ENCODE measurements around the gene GABRR1.
A peak's percentile ranks its signal among the peaks of the same experiment; 100 is the strongest.
"Not testable (repeated sequence)": the region's sequence is repeated elsewhere in the genome, so short reads cannot be mapped to it uniquely, and the experiment has no call there.

The GABRR1 gene

DNA sequence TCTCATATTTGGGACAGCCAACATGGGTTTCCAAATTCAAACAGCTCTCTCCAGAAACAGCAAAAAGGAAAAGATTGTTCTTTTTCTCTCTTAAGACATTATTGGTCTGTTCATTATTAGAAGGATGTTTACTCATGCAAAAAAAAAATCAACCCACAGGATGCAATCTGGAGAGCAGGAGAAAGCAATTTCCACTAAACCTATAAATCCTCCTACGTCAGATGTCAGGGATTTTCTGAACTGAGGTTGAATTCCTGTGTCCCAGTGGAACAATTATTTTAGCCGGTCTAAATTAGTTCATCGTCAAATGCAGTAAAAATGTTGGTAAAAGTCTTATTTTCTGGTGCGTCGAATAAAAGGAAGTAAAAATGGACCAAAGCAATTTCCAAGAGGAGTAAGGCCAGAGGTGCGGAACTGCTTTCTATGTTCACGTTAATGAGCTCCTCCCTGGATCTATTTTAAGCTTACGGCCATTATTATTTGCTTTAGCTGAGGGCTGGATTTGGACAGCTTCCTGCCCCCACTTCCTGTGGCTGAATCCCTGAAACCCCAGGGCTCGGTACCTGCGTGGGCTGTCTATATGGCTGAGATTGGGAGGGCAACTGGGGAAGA is at the start of gene GABRR1:
TSS of gene GABRR1 (minus strand) at position 60 of the 612 bp plus-strand sequence. CDS start at position 24, 36 bp downstream.
- DNase-seq (ENCODE audit: low read depth, low spot score): no peak

DNA sequence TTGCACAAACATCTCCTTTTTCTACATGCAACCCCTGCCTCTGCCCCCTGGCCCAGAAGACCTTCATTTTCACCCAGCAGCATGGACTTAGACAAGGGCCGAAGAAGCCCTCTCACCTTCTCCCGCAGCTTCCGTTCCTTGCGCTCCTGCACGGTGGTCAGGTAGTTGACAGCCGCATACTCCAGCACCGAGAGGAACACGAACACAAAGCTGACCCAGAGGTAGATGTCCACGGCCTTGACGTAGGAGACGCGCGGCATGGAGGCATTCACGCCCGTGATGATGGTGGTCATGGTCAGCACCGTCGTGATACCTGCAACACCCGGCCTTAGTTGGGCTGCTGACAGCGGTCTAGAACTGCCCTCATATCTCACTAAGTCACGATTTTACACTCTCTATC is 47.1 kb upstream of the GABRR1 start:
- no peak for DNase-seq (ENCODE audit: low read depth, low spot score)

DNA sequence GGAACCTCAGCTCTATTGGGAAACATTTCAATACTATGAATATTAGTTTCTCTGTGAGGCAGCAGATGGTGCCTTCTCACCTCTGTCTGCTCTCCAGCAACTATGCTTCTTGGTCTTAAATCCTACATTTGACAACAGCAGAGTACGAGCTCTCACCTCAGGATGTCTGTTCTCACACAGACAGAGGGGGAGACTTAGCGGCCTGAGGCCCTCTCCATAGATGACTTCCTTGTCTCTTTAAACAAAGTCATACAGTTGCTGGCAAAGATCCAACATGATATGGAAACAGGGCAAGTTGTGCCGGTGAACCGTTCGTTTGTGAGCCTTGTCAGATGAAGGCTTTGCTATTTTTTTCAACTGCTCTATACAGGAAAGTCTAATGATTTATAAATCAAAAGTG is 43.7 kb upstream of the GABRR1 start:
- no peak for DNase-seq (ENCODE audit: low read depth, low spot score)

DNA sequence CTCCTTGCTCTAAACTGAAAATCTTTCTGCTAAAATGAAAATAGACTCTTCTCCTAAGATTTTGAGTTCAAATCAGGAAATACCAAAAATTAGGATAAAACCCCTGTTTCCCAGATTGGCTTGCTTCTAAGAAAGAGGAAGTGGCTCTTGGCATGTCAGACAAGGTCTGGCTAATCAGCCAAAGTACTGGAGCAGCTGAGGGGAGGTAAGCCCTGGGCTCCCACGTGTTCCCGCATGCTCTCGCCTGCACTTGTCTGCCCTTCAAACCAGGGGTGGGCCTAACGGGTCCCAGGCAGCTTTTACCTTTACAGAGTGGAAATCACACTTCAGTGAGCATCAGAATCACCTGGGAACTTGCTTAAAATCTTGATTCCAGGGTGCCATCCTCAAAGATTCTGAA is 43.2 kb upstream of the GABRR1 start:
- DNase-seq (ENCODE audit: low read depth, low spot score): no peak

DNA sequence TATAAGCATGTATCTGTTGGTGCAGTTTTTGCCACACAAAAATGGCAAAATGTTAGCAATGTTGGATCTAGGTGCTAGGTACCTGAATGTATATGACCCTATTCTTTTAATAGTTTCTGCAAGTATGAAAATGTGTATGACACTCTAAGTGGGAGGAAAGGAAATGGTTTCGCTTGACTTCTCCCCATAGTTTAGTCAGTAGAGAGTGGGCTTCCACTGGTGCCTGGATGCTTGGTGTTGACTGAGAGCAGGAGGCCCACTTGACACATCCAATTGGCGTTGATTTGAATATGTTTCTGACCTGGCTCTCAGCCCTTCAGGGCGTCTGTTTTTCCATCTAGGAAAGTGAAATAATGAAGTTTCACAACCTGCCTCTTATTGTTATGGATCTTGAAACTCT is 41.8 kb upstream of the GABRR1 start:
- DNase-seq (ENCODE audit: low read depth, low spot score): no peak

DNA sequence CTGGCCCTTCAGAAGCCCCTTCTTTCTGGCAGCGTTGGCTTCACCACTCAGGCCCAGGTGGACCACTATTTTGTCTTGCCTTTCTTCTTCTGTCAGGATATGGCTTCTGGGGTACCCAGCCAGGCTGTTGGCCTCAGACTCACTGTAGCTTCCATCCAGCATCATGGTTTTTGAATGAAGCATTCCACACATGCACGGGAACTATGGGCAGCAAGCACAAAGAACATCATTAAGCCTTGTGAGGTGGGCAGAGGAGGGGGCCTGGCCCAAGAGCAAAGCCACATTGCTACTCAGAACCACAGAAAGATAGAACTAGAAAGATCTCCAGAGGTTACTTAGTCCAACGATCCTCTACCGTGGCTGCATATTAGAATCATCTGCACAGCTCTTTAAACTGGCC is 40.6 kb upstream of the GABRR1 start:
- no peak for DNase-seq (ENCODE audit: low read depth, low spot score)

DNA sequence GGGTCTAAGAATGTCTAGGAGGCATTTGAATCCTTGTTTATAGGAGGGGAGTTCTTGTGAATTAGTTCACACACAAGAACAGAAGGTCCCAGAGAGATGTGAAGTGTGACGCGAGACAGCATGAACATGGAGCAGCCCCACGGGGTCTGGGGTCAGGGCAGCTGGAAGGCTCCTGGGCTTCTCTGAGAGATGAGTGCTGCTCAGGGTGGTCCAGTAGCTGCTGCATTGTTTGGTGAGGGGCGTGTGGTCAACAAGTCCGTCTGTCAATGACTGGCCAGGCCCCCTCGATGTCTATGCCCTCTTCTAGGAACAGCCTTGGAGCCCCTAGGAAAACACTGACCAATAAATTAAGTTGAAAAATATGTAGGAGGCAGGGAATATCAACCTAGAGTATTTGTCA is 40.2 kb upstream of the GABRR1 start:
- no peak for DNase-seq (ENCODE audit: low read depth, low spot score)

DNA sequence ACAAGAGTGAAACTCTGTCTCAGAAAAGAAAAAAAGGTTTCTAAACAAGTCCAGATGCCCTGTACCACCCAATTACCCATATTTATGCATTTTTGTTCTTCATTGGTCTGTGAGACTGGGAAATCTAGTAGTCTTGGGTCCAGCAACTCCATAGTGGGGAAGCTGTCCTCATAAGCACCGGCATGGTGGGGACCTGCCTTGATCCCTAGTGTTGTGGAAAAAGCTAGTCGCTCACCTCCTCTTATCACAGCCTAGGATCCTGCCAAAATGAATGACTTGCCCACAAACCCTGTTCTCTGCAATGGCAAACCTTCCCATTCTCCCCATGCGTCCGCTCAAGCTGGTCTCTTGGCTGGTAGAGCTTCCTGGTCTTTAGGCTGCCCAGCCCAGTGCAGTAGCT is 38.3 kb upstream of the GABRR1 start:
- DNase-seq (ENCODE audit: low read depth, low spot score): no peak

DNA sequence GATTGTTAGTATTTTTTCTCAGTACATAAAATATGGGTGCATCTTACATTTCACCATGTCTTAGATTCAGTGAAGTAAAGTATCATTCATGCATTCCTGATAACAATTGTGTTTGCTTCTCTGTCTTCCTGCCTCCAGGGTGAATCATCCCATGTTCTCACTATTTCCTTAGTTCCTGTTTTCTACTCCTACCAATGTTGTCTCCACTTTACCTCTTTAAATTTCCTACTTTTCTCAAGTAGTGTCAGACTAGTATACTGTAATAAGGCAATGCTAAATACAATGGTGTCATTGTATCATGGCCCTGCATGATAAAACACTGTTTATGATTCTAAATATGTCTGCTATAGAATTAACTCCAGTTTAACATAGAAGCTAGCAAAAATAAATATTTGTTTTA is 37.4 kb upstream of the GABRR1 start:
- DNase-seq (ENCODE audit: low read depth, low spot score): no peak

DNA sequence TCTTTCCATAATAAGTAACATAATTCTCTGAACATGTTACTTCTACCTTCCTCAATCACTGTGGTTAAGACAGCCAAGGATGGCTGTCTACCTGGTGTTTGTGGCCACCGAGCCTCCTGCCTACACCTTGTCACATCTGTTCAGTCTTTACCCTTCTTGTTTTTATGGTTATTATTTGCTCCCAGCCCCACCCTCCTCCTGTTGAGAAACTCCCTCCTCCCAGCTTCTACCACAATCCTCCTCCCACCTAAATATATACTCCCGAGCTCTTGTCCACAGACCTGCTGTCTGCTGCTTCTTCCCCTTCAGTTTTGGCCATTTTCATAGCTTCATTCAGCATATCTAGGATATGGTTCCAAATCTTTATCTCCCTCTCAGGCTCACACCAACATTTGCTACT is 35.7 kb upstream of the GABRR1 start:
- no peak for DNase-seq (ENCODE audit: low read depth, low spot score)

DNA sequence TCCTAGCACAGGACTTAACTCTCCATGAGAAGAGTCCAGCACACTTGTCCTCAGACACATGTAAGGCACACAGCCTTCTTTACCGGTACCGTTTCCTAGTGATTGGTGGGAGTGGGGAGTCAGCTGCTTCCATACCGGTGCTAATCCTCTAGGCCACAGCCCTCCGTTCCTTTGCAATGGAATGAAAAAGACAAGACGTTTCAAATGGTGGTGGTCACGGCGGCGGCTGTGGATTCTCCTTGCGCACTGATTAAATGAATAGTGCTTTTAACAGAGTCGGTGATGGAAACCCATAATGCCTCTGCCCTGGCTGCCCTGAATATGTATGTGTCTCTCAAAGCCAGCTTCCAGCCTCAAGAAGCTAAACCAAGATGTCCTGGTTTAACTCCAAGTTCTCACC is 34.8 kb upstream of the GABRR1 start:
- DNase-seq (ENCODE audit: low read depth, low spot score): no peak

DNA sequence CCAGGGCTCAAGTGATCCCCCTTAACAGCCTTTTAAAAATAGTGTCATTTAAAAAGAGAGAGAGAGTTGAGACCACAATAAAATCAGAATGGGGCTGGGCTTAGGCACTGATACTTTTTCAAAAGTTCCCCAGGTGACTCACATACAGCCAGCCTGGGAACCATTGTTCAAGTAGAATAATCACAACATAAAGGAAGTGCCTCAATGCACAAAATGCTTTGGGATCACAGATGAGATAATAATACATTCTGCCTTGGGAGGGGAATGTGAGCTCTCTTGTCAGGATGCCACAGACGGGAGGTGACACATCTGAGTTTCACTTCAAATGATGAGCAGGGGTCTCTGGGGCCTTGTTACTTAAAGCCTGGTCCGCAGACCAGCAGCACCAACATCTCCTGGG is 34.0 kb upstream of the GABRR1 start:
- no peak for DNase-seq (ENCODE audit: low read depth, low spot score)

DNA sequence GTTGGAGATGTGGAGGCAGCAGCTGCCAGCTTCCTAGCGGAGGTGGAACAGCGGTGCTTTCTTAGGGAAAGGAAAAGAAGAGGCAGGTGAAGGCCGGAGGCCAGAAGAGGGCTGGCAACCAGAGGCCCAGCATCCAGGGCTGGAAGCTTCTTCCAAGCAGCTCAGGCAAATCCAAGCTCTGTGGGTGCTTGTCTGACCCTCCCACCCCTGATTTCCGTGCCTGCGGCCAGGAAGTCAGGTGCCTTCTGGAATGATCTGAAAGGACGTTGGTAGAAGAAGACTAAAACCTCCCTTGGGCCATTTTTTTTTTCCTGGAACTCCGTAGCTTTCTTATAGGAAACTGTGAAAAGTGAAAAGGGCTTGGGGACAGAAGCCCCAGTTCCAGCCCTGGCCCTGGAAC is 33.1 kb upstream of the GABRR1 start:
- DNase-seq (ENCODE audit: low read depth, low spot score): no peak

DNA sequence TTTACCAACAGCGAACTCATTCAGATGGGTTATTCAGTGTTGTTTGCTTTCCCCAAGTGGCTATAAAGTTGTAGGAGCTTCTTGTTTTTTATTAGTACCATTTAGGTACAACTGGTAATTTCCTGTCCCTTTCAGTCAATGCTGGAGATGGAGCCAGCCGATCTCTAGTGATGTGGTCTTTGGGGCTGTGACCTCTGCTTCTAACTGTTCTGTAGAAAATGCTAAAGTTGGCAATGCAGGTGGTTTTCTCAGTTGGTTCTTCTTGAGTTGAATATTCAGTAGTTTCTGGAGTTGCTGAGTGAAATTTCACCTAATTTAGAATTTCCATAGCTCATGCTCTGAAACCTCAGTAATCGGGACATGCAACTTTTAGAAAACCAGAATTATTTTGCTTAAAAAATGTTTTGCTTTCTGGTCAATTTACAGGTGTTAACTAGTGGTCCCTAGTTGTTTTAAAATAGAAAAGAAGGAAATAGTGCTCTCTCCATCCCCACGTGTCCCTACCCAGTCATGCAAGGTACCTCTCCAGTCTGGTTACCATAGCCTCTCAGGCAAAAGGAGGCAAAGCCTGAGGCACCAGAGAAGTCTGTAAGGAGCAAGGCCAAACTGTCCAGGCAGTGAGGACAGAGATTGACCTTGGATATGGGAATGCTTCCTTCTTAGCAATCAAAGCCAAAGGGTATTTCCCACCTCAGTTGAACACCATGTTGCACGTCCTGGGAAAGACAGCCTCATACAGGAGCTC is 27.3 kb upstream of the GABRR1 start:
- no peak for DNase-seq (ENCODE audit: low read depth, low spot score)

DNA sequence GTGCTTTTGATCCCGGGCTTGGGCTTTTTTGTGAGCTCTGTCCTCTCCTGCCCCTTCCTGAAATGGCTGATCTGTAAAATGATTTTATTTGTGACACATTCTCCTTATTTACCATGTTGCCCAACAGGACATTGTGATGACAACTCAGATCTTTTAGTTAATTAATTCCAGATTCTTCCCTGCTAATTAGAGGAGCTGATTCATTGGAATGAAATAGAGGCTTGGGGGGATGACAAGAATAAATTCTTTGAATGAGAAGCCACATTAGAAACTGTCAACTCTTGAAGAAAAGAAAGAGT is 26.1 kb upstream of the GABRR1 start:
- no peak for DNase-seq (ENCODE audit: low read depth, low spot score)

DNA sequence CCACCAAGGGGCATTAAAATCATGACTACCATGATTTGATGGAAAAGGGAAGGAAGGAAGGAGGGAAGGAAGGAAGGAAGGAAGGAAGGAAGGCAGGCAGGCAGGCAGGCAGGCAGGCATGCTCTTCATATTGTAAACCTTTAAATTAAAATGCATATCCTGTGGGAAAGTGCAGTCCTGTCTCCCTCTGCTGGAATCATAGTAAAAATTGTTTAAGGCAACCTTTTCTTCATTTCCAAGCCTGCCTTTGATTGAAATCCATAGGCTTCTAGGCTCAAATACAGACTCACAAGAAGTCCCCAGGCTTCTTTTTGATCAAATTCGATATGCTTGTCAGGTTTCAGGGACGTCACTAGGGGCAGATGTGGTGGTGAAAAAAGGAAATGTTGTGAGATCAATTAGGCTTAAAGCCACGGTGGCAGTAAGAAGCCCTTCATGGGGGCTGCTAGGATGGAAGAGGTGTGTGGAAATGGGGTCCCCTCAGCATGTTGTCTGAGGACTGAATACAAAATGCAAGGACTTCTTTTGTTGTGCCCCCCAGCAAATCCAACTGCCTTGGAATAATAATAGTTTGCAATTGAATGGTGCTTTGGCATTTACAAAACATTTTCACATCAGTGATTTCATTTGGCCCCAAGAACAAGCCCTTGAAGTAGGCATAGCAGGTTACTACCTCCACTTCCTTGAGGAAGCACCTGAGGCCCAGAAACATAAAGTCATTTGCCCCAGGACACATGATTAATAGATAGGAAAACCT is 25.6 kb upstream of the GABRR1 start:
- peak; percentile 33 for DNase-seq (ENCODE audit: low read depth, low spot score)

DNA sequence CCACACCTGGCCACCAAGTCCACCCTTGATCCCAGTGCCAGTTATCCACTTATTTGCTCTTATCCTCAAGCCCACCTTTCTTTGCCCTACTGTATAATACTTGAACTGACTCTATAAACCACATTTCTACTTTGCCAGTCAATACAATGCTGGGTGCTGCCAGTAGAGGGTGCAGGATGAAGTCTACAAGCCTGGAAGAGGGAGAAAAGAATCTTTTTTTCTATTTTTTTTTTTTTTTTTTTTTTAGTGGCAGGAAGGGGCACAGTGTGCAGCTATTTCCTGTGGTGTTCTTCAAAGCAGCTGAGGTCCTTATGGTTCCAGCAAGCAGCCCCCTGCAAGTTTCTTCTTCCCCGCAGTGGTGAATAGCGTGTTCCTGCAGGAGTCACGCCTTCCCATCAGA is 22.2 kb upstream of the GABRR1 start:
- DNase-seq (ENCODE audit: low read depth, low spot score): no peak

DNA sequence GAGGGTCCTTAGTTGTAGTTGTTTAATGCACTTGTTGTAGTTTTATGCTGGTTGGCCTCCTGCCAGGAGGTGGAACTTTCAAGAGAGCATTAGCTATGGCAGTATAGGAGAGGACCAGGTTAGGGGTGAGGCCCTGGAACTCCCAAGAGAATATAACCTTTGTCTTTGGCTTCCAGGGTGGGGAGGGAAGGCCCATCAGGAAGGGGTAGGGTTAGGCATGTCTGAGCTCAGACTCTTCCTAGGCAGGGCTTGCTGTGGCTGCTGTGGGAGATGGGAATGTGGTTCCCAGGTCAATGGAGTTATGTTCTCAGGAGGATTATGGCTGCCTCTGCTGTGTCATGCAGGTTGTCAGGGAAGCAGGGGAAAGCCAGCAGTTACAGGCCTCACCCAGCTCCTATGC is 20.0 kb upstream of the GABRR1 start:
- no peak for DNase-seq (ENCODE audit: low read depth, low spot score)

DNA sequence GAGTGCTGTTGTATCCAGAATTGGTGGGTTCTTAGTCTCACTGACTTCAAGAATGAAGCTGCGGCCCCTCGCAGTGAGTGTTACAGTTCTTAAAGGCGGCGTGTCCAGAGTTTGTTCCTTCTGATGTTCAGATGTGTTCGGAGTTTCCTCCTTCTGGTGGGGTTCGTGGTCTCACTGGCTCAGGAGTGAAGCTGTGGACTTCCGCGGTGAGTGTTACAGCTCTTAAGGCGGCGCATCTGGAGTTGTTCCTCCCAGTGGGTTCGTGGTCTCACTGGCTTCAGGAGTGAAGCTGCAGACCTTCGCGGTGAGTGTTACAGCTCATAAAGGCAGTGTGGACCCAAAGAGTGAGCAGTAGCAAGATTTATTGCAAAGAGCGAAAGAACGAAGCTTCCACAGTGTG is 16.4 kb upstream of the GABRR1 start:
- not testable (repeated sequence) for DNase-seq (ENCODE audit: low read depth, low spot score)

DNA sequence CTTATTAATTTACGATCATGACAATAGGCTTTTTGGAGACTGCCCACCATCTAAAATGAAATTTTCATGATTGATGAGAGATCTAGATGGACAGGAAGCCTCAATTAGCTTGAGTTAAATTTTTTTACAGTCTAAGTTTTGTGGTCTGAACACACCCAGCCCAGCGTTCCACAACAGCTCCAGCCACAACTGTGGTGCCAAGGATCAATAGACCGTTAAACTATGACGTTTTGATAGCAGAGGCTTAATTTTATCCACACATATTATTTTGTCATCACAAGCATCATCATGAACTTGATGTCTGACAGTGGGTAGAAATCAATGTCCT is 5.5 kb upstream of the GABRR1 start:
- no peak for DNase-seq (ENCODE audit: low read depth, low spot score)

DNA sequence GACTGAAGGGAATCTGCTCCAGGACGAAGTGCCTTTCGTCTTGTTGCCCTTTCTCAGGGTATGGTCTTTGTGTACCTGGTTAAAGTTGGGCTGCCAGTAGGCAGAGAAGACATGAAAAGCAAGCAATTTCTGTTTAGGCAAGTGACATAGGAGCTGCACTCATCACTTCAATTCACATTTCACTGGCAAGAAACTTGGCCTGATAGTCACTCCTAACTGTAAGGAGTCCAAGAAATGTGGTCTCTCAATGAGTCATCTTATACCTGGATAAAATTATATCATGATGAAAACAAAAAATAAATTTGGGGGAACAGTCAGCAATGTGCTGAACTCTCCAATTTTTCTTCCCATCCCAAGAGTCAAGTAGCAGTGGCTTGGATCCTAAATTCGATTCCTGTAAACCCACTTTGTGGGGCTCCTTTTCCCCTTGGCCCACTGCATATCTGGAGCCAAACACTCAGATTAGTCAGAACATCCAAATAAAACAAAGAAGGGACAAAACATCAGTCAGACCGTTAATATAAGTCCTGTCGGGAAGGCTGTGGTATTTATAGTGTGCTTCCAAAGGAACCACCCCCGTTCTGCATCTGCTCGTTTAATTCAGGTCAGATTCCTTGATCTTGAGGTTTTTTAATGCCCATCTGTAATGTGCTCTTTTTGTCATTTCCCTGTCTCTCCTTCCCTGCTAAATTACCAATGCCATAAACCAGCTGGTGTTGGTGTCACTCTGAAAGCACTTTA is 5.0 kb upstream of the GABRR1 start:
- DNase-seq (ENCODE audit: low read depth, low spot score): no peak

DNA sequence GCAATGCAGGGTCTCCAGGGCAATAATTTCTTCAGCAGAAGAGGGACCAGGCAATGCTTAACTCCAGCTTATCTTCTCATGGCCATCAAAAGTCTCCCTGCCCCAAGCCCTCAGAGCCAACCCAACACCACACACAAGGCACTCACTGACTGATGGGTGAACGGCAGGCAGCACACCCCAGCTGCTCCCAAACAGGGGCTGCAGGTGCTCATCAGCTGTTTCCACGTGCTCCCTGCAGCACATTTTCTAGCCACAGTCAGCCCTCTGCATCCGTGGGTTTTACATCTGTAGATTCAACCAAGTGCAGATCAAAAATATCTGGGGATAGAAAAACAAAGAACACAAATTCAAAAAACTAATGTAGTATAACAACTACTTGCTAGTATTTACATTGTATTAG is 4.0 kb upstream of the GABRR1 start:
- no peak for DNase-seq (ENCODE audit: low read depth, low spot score)

DNA sequence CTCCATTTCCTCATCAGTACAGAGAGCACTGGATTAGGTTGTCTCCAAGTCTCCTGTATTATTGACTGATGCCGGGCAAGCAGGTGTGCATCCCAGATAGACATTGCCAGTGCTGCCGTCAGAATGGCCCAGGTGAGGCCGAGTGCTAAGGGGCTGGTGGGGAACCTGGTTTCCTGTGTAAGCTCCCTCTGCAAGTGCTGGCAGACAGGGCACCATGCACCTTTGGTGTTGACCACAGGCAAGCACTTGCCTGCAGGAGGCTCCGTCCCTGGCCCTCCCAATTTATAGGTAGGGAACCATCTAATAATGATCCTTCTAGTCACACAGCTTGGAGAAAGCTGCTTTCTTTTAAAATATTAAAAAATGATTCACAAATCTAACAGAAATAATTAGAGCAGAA is 747 bp downstream of the GABRR1 start:
- DNase-seq (ENCODE audit: low read depth, low spot score): no peak
